PFSK-1 (cell line): Measurements from ENCODE around the gene AP1S2.

ENCODE experiments used
- POLR2AphosphoS5 ChIP-seq: IDR thresholded peaks from 2 replicates; pipeline ENCODE4 v1.6.1; 2012; ENCODE audit warnings: low read depth, mild to moderate bottlenecking, control low read depth, low read length, moderate library complexity
- REST ChIP-seq, 2 experiments: IDR thresholded peaks; 2 replicates each; pipeline versions ENCODE4 v1.6.1 to v1.8.0; 2011 to 2012; ENCODE audit warnings: low read depth in 2 of 2, low read length in 2 of 2, control low read depth in 1 of 2, inconsistent platforms in 1 of 2, mild to moderate bottlenecking in 1 of 2, moderate library complexity in 1 of 2; ENCODE audit not compliant: insufficient read depth in 1 of 2
- TAF1 ChIP-seq: IDR thresholded peaks from 2 replicates; pipeline ENCODE4 v1.6.1; 2012; ENCODE audit warnings: low read length, control low read depth, borderline replicate concordance; ENCODE audit not compliant: insufficient read depth

DNA sequence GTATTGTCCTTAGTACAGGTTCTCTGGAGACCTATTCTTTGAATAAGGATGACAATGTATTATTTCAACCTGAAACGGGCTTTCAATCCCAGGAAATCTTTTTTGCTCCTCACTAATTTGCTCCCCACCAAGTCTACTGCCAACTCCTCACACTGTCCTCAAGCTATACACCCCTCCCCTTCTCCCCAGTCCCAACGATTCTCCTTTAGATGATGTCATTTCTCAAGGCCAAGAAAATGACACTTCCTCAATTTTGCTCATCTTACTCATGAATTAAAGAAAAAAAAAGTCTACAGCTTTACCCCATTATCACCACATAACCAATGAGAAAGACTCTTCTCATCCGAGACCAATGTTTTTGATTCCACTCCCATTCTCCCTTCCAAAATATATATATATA is 20.6 kb downstream of the AP1S2 start:
- TF ChIP-seq POLR2AphosphoS5 (no peak), REST (IDR thresholded peaks at IDR 0.05; ENCODE audit: insufficient read depth in 1 of 2, low read depth in 2 of 2, low read length in 2 of 2) (no peak), TAF1 (no peak)
